Motor neuron (in vitro differentiated cells): ENCODE measurements around the gene MPZL1. TPM values are rescaled to one million over a fixed set of nuclear protein-coding genes. Genes with fewer than 3 reads are reported as not detected.

Experiments used
- ATAC-seq, 8 experiments: fragments of 200-7000 bp; cut with Tn5 transposase; replicated peaks in 6 of 8; 2 replicates each; pipeline ENCODE4 v1.8.0; 2021; ENCODE audit warnings: mild to moderate bottlenecking in 8 of 8, moderate library complexity in 8 of 8
- H3K27ac ChIP-seq, 2 donors: fragments of 250-450 bp; sonication (Bioruptor Pico); 2 replicates each; pipeline ENCODE4 v1.9.0; 2021; ENCODE audit warnings: antibody characterized with exemption in 2 of 2, mild to moderate bottlenecking in 2 of 2, moderate library complexity in 1 of 2
- H3K4me1 ChIP-seq, 2 donors: fragments of 250-450 bp; sonication (Bioruptor Pico); replicated peaks in 1 of 2; 2 replicates each; pipeline ENCODE4 v1.6.1; 2021; ENCODE audit warnings: antibody characterized with exemption in 2 of 2, mild to moderate bottlenecking in 2 of 2, moderate library complexity in 1 of 2
- H3K4me3 ChIP-seq, 5 donors: fragments of 250-450 bp; sonication (Bioruptor Pico); 2 replicates each; pipeline ENCODE4 v1.9.0; 2021; ENCODE audit warnings: antibody characterized with exemption in 5 of 5, mild to moderate bottlenecking in 5 of 5, moderate library complexity in 4 of 5
- WGBS, 10 experiments: fragments of 450-650 bp; shearing (Covaris generic); methylation state at CpG; one replicate each; pipeline ENCODE4 v1.0.0; 2022; 5-methylcytosine and 5-hydroxymethylcytosine counted together
- in situ Hi-C, 9 experiments: fragments of 400-800 bp; cut with MboI; loops; one replicate each; pipeline ENCODE4 v1.15.0; 2021; ENCODE audit warnings: low sequenced_read_pairs in 9 of 9, low pct_unique_long_range_greater_than_20kb in 2 of 9; ENCODE audit not compliant: unreplicated experiment in 9 of 9
- total RNA-seq, 8 experiments: library from RNA; unstranded; fragments of 300-600 nt; gene quantifications; 2 replicates each; pipeline versions ENCODE4 v1.2.3 to v1.2.4, GENCODE V29; 2022

MPZL1 gene
- total RNA-seq, 8 experiments from 2014 or later, result 34.0 to 146 (median 102) TPM

GRCh38 chr1:167781558-167781957 lies 59.8 kb downstream of the MPZL1 start:
- Histone ChIP-seq H3K4me3 (no peak overlapping the region), H3K27ac (no peak overlapping the region), H3K4me1 (no peaks in the 10 kb centered on the region)
- in situ Hi-C loops, result loop anchor here in 1 of 9 experiments (25.0 kb wide), 1 partner anchor 194 kb away; no protein-coding TSS in a partner anchor
- WGBS, 10 experiments, result 92 to 100% (median 97%) methylated on average over 2 of the region's 2 CpGs
- ATAC-seq, result no peak

- 83 to 100% (median 100%) methylated on average over 1 of the region's 1 CpG; no CpG with 5 or more reads in 4 of the 10 experiments for WGBS, 10 experiments
- in situ Hi-C loops, result loop anchor here in 1 of 9 experiments (25.0 kb wide), 1 partner anchor 196 kb away; no protein-coding TSS in a partner anchor
Observed at GRCh38 chr1:167782946-167783345, 61.2 kb downstream of the MPZL1 start.

GRCh38 chr1:167784876-167785550 lies 63.2 kb downstream of the MPZL1 start:
- no peaks in the 10 kb centered on the region for H3K4me1 ChIP-seq
- no peak for ATAC-seq
- 94 to 100% (median 97%) methylated on average over 1 to 3 of the region's 3 CpGs; no CpG with 5 or more reads in 1 of the 10 experiments for WGBS, 10 experiments

More at GRCh38 chr1:167782946-167783345, 61.2 kb downstream of the MPZL1 start:
- Histone ChIP-seq H3K4me3 (no peak overlapping the region), H3K4me1 (no peaks in the 10 kb centered on the region), H3K27ac (no peak overlapping the region)
- ATAC-seq, result no peak

GRCh38 chr1:167786502-167786901 lies 64.7 kb downstream of the MPZL1 start:
- 93 to 100% (median 97%) methylated on average over 1 to 5 of the region's 5 CpGs; no CpG with 5 or more reads in 1 of the 10 experiments for WGBS, 10 experiments
- H3K4me3 ChIP-seq, result no peak overlapping the region
- no peak for ATAC-seq
- peaks cover 5% of the 10 kb centered on the region in 2 donors for H3K4me1 ChIP-seq
- no peak overlapping the region for H3K27ac ChIP-seq
- in situ Hi-C loops, result loop anchor here in 1 of 9 experiments (25.0 kb wide), 1 partner anchor 199 kb away; no protein-coding TSS in a partner anchor

More at GRCh38 chr1:167784876-167785550, 63.2 kb downstream of the MPZL1 start:
- H3K27ac ChIP-seq, result no peak overlapping the region
- H3K4me3 ChIP-seq, result no peak overlapping the region
- in situ Hi-C loops, result loop anchor here in 1 of 9 experiments (25.0 kb wide), 1 partner anchor 198 kb away; no protein-coding TSS in a partner anchor

GRCh38 chr1:167789501-167789900 lies 67.7 kb downstream of the MPZL1 start:
- WGBS, 10 experiments, result 20 to 100% (median 88%) methylated on average over 1 to 3 of the region's 3 CpGs; no CpG with 5 or more reads in 2 of the 10 experiments
- in situ Hi-C loops, result loop anchor here in 1 of 9 experiments (25.0 kb wide), 1 partner anchor 202 kb away; no protein-coding TSS in a partner anchor
- Histone ChIP-seq H3K4me3 (no peak overlapping the region), H3K27ac (no peak overlapping the region), H3K4me1 (peaks cover 13 to 14% of the 10 kb centered on the region in 2 donors)
- ATAC-seq, result no peak

- WGBS, 10 experiments, result 93 to 100% (median 100%) methylated on average over 1 to 4 of the region's 5 CpGs; no CpG with 5 or more reads in 3 of the 10 experiments
- no peak for ATAC-seq
- Histone ChIP-seq H3K4me3 (no peak overlapping the region), H3K27ac (no peak overlapping the region), H3K4me1 (peaks cover 13 to 14% of the 10 kb centered on the region in 2 donors)
- in situ Hi-C loops, result loop anchor here in 1 of 9 experiments (25.0 kb wide), 1 partner anchor 203 kb away; no protein-coding TSS in a partner anchor
Observed at GRCh38 chr1:167790117-167790516, 68.3 kb downstream of the MPZL1 start.

- 30 to 100% (median 57%) methylated on average over 1 to 5 of the region's 5 CpGs for WGBS, 10 experiments
- H3K4me1 ChIP-seq, result peaks cover 13 to 14% of the 10 kb centered on the region in 2 donors
- H3K4me3 ChIP-seq, result no peak overlapping the region
- peak in 7 of 8 experiments; percentile 60 to 97 (median 93) for ATAC-seq
- H3K27ac ChIP-seq, result no peak overlapping the region
- in situ Hi-C loops, result loop anchor here in 1 of 9 experiments (25.0 kb wide), 1 partner anchor 204 kb away; no protein-coding TSS in a partner anchor
Observed at GRCh38 chr1:167791281-167792187, 69.8 kb downstream of the MPZL1 start.

GRCh38 chr1:167792188-167792565 lies 70.4 kb downstream of the MPZL1 start:
- Histone ChIP-seq H3K4me1 (peaks cover 13 to 14% of the 10 kb centered on the region in 2 donors), H3K4me3 (no peak overlapping the region), H3K27ac (peak overlapping the region in 1 of 2 donors; percentile 31)
- no peak for ATAC-seq
- in situ Hi-C loops, result loop anchor here in 1 of 9 experiments (25.0 kb wide), 1 partner anchor 205 kb away; no protein-coding TSS in a partner anchor
- WGBS, 10 experiments, result 33 to 96% (median 80%) methylated on average over 1 to 4 of the region's 4 CpGs; no CpG with 5 or more reads in 2 of the 10 experiments

- Histone ChIP-seq H3K4me3 (no peak overlapping the region), H3K4me1 (peaks cover 13 to 14% of the 10 kb centered on the region in 2 donors), H3K27ac (no peak overlapping the region)
- in situ Hi-C loops, result loop anchor here in 1 of 9 experiments (25.0 kb wide), 1 partner anchor 207 kb away; no protein-coding TSS in a partner anchor
- no peak for ATAC-seq
- 86 to 100% (median 100%) methylated on average over 1 of the region's 1 CpG; no CpG with 5 or more reads in 4 of the 10 experiments for WGBS, 10 experiments
Observed at GRCh38 chr1:167794043-167794442, 72.3 kb downstream of the MPZL1 start.

GRCh38 chr1:167795810-167796740 lies 74.3 kb downstream of the MPZL1 start:
- ATAC-seq, result no peak
- no peak overlapping the region for H3K27ac ChIP-seq
- peaks cover 13% of the 10 kb centered on the region in 2 donors for H3K4me1 ChIP-seq
- H3K4me3 ChIP-seq, result no peak overlapping the region
- 38 to 97% (median 80%) methylated on average over 3 to 9 of the region's 10 CpGs for WGBS, 10 experiments
- in situ Hi-C loops, result loop anchor here in 1 of 9 experiments (25.0 kb wide), 1 partner anchor 209 kb away; no protein-coding TSS in a partner anchor

GRCh38 chr1:167797015-167797414 lies 75.2 kb downstream of the MPZL1 start:
- in situ Hi-C loops, result loop anchor here in 1 of 9 experiments (25.0 kb wide), 1 partner anchor 210 kb away; no protein-coding TSS in a partner anchor
- no peak overlapping the region for H3K4me3 ChIP-seq
- 14 to 59% (median 30%) methylated on average over 1 to 2 of the region's 2 CpGs; no CpG with 5 or more reads in 2 of the 10 experiments for WGBS, 10 experiments
- ATAC-seq, result peak; percentile 80 to 99 (median 98)
- peaks cover 4 to 5% of the 10 kb centered on the region in 2 donors for H3K4me1 ChIP-seq
- H3K27ac ChIP-seq, result no peak overlapping the region
